ENCODE data around the gene PPM1E.
A peak's percentile ranks its signal among the peaks of the same experiment; 100 is the strongest.
"Not testable (repeated sequence)": the region's sequence is repeated elsewhere in the genome, so short reads cannot be mapped to it uniquely, and the experiment has no call there.

PPM1E gene

GRCh38 chr17:58757162-58757613 is 1.5 kb downstream of the PPM1E start:
- Mint-ChIP-seq H3K4me1 (peaks cover 13% of the 10 kb centered on the region), H3K36me3 (peaks cover 3% of the 10 kb centered on the region), H3K9me3 (no peaks in the 10 kb centered on the region), H3K27ac (peak overlapping the region; percentile 76), H3K27me3 (peaks cover 44% of the 10 kb centered on the region), H3K4me3 (peak overlapping the region; percentile 93)

GRCh38 chr17:58758890-58759289 is 3.2 kb downstream of the PPM1E start:
- Mint-ChIP-seq H3K27me3 (peaks cover 44% of the 10 kb centered on the region), H3K27ac (no peak overlapping the region), H3K4me3 (no peak overlapping the region)

GRCh38 chr17:58759522-58759921 is 3.9 kb downstream of the PPM1E start:
- Mint-ChIP-seq H3K9me3 (no peaks in the 10 kb centered on the region), H3K27me3 (peaks cover 44% of the 10 kb centered on the region), H3K27ac (no peak overlapping the region), H3K36me3 (peaks cover 3% of the 10 kb centered on the region), H3K4me1 (peaks cover 13% of the 10 kb centered on the region), H3K4me3 (no peak overlapping the region)

More at GRCh38 chr17:58758890-58759289, 3.2 kb downstream of the PPM1E start:
- H3K9me3 Mint-ChIP-seq = no peaks in the 10 kb centered on the region
- H3K36me3 Mint-ChIP-seq = peaks cover 3% of the 10 kb centered on the region
- H3K4me1 Mint-ChIP-seq = peaks cover 13% of the 10 kb centered on the region

- H3K36me3 Mint-ChIP-seq = peaks cover 3% of the 10 kb centered on the region
- no peak overlapping the region for H3K27ac Mint-ChIP-seq
- H3K9me3 Mint-ChIP-seq = no peaks in the 10 kb centered on the region
- peaks cover 39% of the 10 kb centered on the region for H3K27me3 Mint-ChIP-seq
- H3K4me3 Mint-ChIP-seq = no peak overlapping the region
- H3K4me1 Mint-ChIP-seq = peaks cover 10% of the 10 kb centered on the region
Observed at GRCh38 chr17:58760248-58760647, 4.6 kb downstream of the PPM1E start.

- Mint-ChIP-seq H3K27me3 (peaks cover 26% of the 10 kb centered on the region), H3K4me3 (no peak overlapping the region), H3K9me3 (no peaks in the 10 kb centered on the region), H3K36me3 (no peaks in the 10 kb centered on the region), H3K4me1 (no peaks in the 10 kb centered on the region), H3K27ac (no peak overlapping the region)
Observed at GRCh38 chr17:58763263-58763662, 7.6 kb downstream of the PPM1E start.

- Mint-ChIP-seq H3K27ac (no peak overlapping the region), H3K4me3 (no peak overlapping the region), H3K4me1 (no peaks in the 10 kb centered on the region), H3K36me3 (no peaks in the 10 kb centered on the region), H3K9me3 (no peaks in the 10 kb centered on the region), H3K27me3 (peaks cover 22% of the 10 kb centered on the region)
Observed at GRCh38 chr17:58764373-58764772, 8.7 kb downstream of the PPM1E start.

GRCh38 chr17:58778482-58778881 is 22.8 kb downstream of the PPM1E start:
- H3K36me3 Mint-ChIP-seq, H3K4me3 Mint-ChIP-seq, H3K4me1 Mint-ChIP-seq, H3K9me3 Mint-ChIP-seq, H3K27ac Mint-ChIP-seq, H3K27me3 Mint-ChIP-seq: not testable (repeated sequence)

GRCh38 chr17:58779446-58779845 is 23.8 kb downstream of the PPM1E start:
- Mint-ChIP-seq H3K27ac (no peak overlapping the region), H3K27me3 (peaks cover 2% of the 10 kb centered on the region), H3K4me3 (no peak overlapping the region), H3K9me3 (no peaks in the 10 kb centered on the region), H3K36me3 (no peaks in the 10 kb centered on the region), H3K4me1 (no peaks in the 10 kb centered on the region)

- Mint-ChIP-seq H3K4me3 (no peak overlapping the region), H3K4me1 (no peaks in the 10 kb centered on the region), H3K27ac (no peak overlapping the region), H3K9me3 (no peaks in the 10 kb centered on the region), H3K36me3 (no peaks in the 10 kb centered on the region), H3K27me3 (peaks cover 1% of the 10 kb centered on the region)
Observed at GRCh38 chr17:58783380-58783779, 27.7 kb downstream of the PPM1E start.

- Mint-ChIP-seq H3K27ac (no peak overlapping the region), H3K27me3 (peaks cover 1% of the 10 kb centered on the region), H3K36me3 (no peaks in the 10 kb centered on the region), H3K4me1 (peaks cover 5% of the 10 kb centered on the region), H3K9me3 (no peaks in the 10 kb centered on the region), H3K4me3 (no peak overlapping the region)
Observed at GRCh38 chr17:58785097-58785496, 29.4 kb downstream of the PPM1E start.

- H3K27ac Mint-ChIP-seq = no peak overlapping the region
- no peaks in the 10 kb centered on the region for H3K36me3 Mint-ChIP-seq
- H3K4me1 Mint-ChIP-seq = peaks cover 5% of the 10 kb centered on the region
- peaks cover 1% of the 10 kb centered on the region for H3K27me3 Mint-ChIP-seq
- H3K9me3 Mint-ChIP-seq = no peaks in the 10 kb centered on the region
- no peak overlapping the region for H3K4me3 Mint-ChIP-seq
Observed at GRCh38 chr17:58786586-58787295, 31.1 kb downstream of the PPM1E start.

GRCh38 chr17:58788199-58788598 is 32.5 kb downstream of the PPM1E start:
- Mint-ChIP-seq H3K27ac (no peak overlapping the region), H3K9me3 (no peaks in the 10 kb centered on the region)

GRCh38 chr17:58789160-58789559 is 33.5 kb downstream of the PPM1E start:
- peaks cover 5% of the 10 kb centered on the region for H3K4me1 Mint-ChIP-seq
- H3K27ac Mint-ChIP-seq = peak overlapping the region; percentile 43
- no peaks in the 10 kb centered on the region for H3K36me3 Mint-ChIP-seq
- no peak overlapping the region for H3K4me3 Mint-ChIP-seq
- H3K27me3 Mint-ChIP-seq = no peaks in the 10 kb centered on the region
- no peaks in the 10 kb centered on the region for H3K9me3 Mint-ChIP-seq

More at GRCh38 chr17:58788199-58788598, 32.5 kb downstream of the PPM1E start:
- Mint-ChIP-seq H3K36me3 (no peaks in the 10 kb centered on the region), H3K4me3 (no peak overlapping the region), H3K27me3 (no peaks in the 10 kb centered on the region), H3K4me1 (peaks cover 5% of the 10 kb centered on the region)

- H3K27me3 Mint-ChIP-seq = no peaks in the 10 kb centered on the region
- peaks cover 5% of the 10 kb centered on the region for H3K4me1 Mint-ChIP-seq
- H3K9me3 Mint-ChIP-seq = no peaks in the 10 kb centered on the region
- no peaks in the 10 kb centered on the region for H3K36me3 Mint-ChIP-seq
- no peak overlapping the region for H3K27ac Mint-ChIP-seq
- H3K4me3 Mint-ChIP-seq = no peak overlapping the region
Observed at GRCh38 chr17:58789831-58790230, 34.2 kb downstream of the PPM1E start.

- H3K4me1 Mint-ChIP-seq, H3K36me3 Mint-ChIP-seq, H3K27ac Mint-ChIP-seq, H3K9me3 Mint-ChIP-seq, H3K27me3 Mint-ChIP-seq, H3K4me3 Mint-ChIP-seq: not testable (repeated sequence)
Observed at GRCh38 chr17:58794508-58794907, 38.9 kb downstream of the PPM1E start.

- H3K27ac Mint-ChIP-seq = no peak overlapping the region
- peaks cover 22% of the 10 kb centered on the region for H3K27me3 Mint-ChIP-seq
- H3K36me3 Mint-ChIP-seq = peaks cover 2% of the 10 kb centered on the region
- peaks cover 9% of the 10 kb centered on the region for H3K9me3 Mint-ChIP-seq
- no peak overlapping the region for H3K4me3 Mint-ChIP-seq
- H3K4me1 Mint-ChIP-seq = no peaks in the 10 kb centered on the region
Observed at GRCh38 chr17:58802188-58802587, 46.5 kb downstream of the PPM1E start.

GRCh38 chr17:58806046-58806445 is 50.4 kb downstream of the PPM1E start:
- Mint-ChIP-seq H3K4me1 (no peaks in the 10 kb centered on the region), H3K9me3 (peaks cover 9% of the 10 kb centered on the region), H3K27ac (no peak overlapping the region), H3K27me3 (peaks cover 22% of the 10 kb centered on the region), H3K36me3 (peaks cover 2% of the 10 kb centered on the region), H3K4me3 (no peak overlapping the region)
